HPDE6-E6E7 (cell line): Measurements from ENCODE around the gene KCNJ9.
"Not testable (repeated sequence)": the region's sequence is repeated elsewhere in the genome, so short reads cannot be mapped to it uniquely, and the experiment has no call there.

Experiments
- DNase-seq: peaks from one replicate; pipeline ENCODE4 v3.0.0; 2011; ENCODE audit warnings: missing footprints; ENCODE audit errors: extremely low spot score

Gene KCNJ9

DNA sequence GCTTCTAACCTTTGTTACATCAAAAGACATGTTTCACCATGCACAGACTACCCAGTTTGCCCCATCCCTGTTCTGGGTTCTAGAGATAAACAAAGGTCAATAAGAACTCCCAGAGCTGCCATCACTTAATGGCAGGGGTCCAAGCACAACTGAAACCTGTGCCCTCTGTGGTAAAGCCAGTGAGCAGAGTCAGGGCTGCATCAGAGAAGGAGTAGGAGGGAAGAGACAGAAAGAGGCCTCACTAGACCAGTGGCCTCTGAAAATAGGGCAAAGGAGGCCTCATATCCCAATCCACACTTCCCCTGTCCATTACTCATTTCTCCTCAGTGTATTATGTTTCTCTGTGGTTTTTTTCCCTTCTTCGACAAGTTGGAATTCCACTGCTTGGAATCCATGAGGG lies 44.4 kb downstream of the KCNJ9 start:
- no peak for DNase-seq

DNA sequence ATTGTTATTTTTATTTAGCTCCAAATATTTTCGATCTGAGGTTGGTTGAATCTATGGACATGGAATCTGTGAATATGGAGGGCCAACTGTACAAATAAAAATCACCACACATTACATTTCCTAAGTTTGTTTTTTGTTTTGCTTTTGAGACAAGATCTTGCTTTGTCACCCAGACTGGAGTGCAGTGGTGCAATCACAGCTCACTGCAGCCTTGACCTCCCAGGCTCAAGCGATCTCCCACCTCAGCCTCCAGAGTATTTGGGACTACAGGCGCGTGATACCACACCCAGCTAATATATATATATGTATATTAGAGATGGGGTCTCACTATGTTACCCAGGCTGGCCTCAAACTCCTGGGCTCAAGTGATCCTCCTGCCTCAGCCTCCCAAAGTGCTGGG lies 45.0 kb downstream of the KCNJ9 start:
- DNase-seq: not testable (repeated sequence)

DNA sequence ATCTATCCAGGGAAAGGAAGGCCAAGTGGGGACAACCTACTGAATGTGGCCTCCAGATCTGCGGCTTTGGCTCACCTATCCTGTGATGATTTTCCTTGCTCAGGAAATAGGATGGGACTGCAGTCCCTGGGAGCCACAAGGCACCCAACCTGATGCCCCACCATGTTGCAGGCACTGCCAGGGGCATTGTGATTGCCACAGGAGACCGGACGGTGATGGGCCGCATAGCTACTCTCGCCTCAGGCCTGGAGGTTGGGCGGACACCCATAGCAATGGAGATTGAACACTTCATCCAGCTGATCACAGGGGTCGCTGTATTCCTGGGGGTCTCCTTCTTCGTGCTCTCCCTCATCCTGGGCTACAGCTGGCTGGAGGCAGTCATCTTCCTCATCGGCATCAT lies 46.0 kb downstream of the KCNJ9 start:
- no peak for DNase-seq

DNA sequence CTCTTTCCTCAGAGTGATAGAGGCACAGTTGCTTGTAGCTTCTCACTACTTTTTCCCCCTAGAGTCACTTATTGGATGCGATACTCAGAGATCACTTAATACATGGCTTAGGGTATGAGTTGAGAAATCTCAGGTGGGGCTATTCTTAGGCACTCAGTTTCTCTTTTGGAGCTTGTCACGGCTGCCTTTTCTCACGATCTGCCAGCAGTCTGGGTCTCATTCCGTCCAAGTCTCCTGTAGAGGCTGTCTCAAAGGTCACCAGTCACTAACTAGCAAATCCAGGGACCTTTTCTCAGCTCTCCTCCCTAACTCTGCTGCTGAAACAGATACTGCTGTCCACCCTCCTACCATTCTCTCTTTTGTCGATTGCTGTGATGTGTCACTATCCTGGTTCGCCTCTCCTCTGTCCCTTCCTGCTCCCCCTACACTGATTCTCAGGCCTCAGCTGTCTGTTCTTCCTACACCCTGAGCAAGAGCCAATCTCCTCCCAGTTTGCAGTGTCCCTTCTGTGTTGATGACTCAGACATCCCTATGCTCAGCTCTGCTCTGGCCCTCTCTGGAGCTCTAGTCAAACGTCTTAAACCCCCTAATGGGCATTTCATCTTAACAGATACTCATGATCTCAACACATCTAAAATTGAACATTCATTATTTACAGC lies 46.7 kb downstream of the KCNJ9 start:
- no peak for DNase-seq

DNA sequence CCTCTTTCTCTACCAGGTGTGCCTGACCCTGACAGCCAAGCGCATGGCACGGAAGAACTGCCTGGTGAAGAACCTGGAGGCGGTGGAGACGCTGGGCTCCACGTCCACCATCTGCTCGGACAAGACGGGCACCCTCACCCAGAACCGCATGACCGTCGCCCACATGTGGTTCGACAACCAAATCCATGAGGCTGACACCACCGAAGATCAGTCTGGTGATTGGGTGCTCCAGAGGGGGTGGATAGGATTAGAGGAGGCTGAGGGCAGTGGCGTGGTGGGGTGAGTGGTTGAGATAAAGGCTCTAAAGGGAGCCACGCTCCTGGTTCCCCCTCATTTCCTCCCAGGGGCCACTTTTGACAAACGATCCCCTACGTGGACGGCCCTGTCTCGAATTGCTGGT lies 47.3 kb downstream of the KCNJ9 start:
- no peak for DNase-seq

DNA sequence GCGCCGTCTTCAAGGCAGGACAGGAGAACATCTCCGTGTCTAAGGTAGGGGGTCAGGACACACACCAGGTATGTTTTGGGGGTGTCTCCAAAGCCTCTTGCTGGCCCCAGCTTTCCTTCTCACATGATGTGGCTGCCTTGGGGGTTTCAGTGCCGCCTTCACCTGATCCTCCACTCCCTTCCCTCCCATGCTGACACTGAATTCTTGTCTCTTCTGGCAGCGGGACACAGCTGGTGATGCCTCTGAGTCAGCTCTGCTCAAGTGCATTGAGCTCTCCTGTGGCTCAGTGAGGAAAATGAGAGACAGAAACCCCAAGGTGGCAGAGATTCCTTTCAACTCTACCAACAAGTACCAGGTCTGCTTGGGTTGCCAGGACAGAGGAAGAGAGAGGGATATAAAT lies 47.7 kb downstream of the KCNJ9 start:
- DNase-seq: no peak

DNA sequence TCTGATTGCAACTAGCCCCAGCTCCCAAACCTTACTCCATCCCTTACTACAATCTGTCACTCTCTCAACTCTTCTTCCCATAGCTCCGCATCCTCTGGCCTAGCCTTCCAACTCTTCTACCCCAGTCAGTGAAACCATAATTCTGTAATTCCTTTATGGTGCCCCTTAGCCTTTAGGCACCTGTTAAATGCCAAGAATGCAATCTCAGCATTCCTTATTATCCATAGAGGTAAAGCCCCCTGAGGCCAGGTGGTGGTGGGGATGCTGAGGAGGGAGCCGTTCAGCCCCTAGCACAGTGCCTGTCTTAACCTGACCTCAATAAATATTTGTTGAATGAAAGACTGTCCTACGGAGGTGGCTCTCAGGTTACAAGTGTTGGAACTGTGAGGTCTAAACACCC lies 48.2 kb downstream of the KCNJ9 start:
- no peak for DNase-seq

DNA sequence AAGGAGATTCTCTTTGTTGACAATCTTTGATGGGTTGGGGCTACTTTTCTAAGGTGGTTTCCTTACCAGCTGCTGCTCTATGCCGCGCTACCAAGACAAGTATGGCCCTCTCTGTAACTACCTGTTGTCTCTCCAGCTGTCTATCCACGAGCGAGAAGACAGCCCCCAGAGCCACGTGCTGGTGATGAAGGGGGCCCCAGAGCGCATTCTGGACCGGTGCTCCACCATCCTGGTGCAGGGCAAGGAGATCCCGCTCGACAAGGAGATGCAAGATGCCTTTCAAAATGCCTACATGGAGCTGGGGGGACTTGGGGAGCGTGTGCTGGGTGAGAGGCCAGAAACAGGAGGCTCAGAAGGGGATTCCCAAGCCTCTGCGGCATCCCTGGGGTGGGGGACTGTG lies 48.6 kb downstream of the KCNJ9 start:
- DNase-seq: no peak

DNA sequence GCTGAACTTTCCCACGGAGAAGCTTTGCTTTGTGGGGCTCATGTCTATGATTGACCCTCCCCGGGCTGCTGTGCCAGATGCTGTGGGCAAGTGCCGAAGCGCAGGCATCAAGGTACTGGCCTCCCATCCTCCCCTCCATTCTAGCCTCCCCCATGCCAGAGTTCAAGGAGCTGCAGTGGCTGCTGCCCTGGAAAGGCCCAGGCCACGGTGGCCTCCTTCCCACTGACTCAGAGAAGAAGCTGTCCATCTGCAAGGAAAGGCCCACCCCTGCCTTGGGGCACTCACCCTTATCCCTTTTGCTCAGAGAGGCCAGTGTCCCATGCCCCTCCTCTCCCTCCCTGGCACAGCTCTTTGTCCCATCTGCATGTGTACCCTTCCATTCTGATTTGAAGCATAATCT lies 49.1 kb downstream of the KCNJ9 start:
- DNase-seq: no peak

DNA sequence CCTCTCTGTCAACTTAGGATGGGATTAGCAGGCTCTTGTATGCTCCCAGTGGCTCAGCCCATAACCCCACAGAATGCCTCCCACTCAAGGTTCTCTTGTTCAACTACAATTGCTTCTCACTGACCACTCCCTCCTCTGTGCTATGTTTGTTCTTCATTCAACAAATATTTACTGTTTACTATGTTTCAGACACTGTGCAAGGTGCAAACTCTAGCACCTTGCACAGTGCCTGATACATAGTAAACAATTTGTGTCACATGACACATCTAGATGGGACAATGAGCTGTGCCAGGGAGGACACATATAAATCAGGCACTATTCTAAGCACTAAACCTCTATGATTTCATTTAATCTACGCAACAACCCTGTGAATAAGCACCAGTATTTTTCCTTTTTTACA lies 49.6 kb downstream of the KCNJ9 start:
- DNase-seq: no peak

DNA sequence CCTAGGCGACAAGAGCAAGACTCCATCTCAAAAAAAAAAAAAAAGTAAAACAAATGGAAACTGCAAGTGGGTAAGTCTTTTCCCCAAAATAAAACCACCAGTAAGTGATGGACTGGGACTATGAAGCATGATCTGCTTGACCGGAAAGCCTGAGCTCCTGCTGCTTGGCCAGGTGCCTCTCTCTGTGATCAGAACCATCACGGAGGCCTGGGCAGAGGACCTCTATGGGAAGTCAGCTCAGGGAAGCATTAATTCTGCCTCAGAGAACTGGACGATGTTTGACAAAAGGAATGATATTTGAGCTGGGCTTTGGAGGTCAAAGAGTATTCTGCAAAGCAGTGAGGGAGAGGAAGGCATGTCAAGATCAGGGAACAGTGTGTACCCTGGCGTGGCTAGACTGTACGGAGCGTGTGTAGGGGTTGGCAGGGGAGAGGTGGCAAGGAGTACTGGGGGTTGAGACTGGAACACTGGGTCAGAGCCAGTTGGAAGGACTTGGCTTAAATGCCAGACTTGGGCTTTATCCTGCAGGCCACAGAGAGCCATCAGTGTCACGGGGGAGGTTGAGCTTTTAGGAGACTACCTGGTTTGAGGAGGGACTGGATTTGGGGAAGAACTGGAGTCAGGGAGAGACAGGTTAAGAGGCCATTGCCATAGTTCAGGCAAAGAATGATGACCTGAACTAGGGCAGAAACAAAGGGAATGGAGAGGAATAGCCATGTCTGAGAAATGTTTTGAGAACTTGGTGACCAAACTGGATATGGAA lies 50.6 kb downstream of the KCNJ9 start:
- no peak for DNase-seq

DNA sequence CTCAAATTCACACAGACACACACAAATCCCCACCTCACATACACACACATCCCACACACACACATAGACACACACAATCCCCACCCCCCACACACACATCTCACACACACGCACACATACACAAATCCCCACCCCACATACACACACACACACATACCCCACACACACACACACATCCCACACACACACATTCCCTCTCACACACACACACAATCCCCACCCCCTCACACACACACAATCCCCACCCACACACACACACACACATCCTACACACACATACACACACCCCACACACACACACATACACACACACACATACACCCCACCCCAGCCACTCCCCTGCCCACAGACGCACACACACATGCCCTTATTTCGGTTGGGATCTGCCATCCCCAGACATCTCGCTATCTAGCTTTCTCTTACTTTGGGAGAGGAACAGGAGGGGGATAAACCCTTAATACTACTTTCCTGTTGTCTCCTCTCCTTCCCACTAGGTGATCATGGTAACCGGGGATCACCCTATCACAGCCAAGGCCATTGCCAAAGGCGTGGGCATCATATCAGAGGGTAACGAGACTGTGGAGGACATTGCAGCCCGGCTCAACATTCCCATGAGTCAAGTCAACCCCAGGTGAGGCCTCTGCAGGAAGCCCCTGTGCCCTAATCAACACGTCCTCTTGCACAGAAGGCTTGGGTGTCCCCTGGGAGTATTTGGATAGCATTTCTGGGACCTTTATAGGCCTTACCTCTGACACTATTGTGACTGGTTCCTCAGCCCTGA lies 52.8 kb downstream of the KCNJ9 start:
- no peak for DNase-seq

DNA sequence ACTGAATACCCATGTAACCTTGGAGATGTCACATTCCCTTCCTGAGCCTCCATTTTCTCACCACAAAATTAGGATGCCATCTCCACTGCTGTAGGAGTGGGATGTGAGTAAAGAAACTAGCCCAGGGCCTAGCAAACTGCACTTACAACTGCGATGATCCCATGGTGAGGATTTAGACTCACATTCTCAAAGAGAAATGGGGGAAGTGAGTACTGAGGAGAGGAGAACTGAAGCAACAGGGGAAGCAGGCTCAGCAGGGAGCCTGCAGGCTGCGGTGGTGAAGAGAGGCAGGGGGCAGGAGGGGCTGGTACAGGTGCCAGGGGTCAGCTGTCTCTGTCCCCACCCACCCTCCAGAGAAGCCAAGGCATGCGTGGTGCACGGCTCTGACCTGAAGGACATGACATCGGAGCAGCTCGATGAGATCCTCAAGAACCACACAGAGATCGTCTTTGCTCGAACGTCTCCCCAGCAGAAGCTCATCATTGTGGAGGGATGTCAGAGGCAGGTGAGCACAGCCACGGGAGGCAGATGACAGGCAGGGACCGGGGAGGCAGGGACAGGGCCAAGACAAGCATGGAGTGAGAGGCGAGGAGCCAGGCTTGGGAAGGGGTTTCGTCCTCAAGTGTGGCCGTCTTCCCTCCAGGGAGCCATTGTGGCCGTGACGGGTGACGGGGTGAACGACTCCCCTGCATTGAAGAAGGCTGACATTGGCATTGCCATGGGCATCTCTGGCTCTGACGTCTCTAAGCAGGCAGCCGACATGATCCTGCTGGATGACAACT lies 53.6 kb downstream of the KCNJ9 start:
- no peak for DNase-seq

DNA sequence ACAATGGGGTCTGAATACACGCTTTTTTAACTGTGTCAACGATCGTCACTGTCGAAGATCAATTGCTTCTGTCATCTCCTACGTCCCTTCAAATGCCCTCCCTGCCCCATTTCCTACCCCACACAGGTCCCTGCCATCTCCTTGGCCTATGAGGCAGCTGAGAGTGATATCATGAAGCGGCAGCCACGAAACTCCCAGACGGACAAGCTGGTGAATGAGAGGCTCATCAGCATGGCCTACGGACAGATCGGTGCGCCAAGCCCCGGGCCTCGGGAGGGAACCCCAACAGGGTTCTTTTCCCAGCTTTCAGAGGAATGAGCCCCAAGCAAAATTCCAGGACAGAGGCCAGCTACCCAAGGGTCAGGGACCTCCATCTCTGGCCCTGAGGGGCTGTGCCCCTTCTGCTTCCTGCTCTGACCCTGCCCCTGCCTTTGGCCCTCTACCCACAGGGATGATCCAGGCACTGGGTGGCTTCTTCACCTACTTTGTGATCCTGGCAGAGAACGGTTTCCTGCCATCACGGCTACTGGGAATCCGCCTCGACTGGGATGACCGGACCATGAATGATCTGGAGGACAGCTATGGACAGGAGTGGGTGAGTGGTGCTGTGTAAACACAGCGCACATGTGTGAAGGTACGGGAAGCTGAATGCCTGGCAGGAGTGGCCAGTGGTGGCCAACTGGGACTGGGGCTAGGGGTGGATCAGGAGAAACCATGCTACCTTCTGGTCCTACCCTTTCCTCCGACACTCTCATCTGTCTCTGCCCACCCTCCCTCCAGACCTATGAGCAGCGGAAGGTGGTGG lies 55.0 kb downstream of the KCNJ9 start:
- DNase-seq: no peak

DNA sequence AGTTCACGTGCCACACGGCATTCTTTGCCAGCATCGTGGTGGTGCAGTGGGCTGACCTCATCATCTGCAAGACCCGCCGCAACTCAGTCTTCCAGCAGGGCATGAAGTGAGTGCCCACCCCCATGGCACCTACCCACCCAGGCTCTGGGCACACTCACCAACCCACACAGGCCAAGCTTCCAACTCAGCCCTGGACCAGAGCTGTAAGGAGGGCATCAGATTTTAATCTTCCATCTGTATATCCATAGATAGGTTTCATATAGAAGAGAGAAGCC lies 55.5 kb downstream of the KCNJ9 start:
- DNase-seq: no peak

DNA sequence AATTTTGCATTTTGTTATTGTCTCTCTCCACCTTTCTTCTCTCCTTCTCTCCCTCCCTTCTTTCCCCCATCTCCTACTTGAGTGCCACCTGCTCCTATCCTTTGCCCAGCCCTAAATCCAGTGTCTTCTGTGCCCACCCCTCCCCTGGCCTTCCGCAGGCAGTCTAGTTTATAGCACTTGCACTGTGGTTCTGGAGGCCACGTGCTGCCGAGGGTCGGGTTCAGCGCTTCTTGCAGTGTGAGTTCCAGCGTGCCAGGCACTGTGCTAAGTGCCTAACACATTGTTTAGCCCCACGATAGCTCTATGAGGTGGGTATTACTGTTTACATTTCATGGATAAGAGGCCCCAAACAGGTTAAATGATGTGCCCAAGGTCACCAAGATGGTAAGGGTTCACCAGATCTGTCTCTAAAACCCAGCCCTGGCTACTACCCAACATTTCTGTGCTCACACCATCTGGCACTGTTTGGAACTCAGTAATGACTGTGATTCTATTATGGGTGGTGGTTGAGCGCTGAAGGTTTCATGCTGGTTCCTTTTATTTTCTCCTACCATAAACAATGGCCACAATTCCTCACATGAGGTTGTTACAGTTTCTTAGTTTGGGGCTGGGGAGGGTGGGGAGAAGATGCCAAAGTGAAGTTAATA lies 56.0 kb downstream of the KCNJ9 start:
- no peak for DNase-seq

DNA sequence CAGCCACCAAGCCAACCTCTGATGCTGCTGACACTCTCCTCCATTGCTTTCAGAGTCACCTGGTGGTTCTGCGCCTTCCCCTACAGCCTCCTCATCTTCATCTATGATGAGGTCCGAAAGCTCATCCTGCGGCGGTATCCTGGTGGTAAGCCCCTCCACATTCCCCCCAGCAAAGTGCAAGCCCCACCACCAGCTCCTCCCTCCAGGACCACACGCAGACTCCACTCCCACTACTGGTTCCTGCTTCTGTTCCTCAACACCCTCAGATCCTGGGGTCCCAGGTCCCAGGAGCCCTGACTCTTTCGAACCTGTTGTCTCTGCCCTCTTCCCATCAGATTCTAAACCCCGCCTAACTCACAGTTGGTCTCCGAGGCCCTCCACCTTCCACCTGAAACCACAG lies 58.5 kb downstream of the KCNJ9 start:
- DNase-seq: no peak
